GM12878 (cell line): Measurements from ENCODE around the gene CEP63.

Experiments used
- ATF3 ChIP-seq: IDR thresholded peaks from 2 replicates; pipeline ENCODE4 v1.6.1; 2011; ENCODE audit warnings: low read depth, mild to moderate bottlenecking, low read length, moderate library complexity, borderline replicate concordance; ENCODE audit errors: extremely low read depth
- BHLHE40 ChIP-seq, 2 experiments: fragments of 450-650 bp in 1 of 2; IDR thresholded peaks; 2 replicates each; pipeline ENCODE4 v1.6.1; 2011 to 2017; ENCODE audit warnings: low read depth in 2 of 2, borderline replicate concordance in 1 of 2, improper control_type of control experiment in 1 of 2, low read length in 1 of 2, mild to moderate bottlenecking in 1 of 2
- CTCF ChIP-seq, 3 experiments: IDR thresholded peaks in 2 of 3; conservative IDR thresholded peaks in 1 of 3; 2 replicates each; pipeline ENCODE4 v1.5.1; 2011; ENCODE audit warnings: low read depth in 3 of 3, low read length in 3 of 3, mild to moderate bottlenecking in 3 of 3, control low read depth in 2 of 3, moderate library complexity in 2 of 3, inconsistent platforms in 1 of 3, mixed read lengths in 1 of 3; ENCODE audit not compliant: control insufficient read depth in 2 of 3, insufficient read depth in 1 of 3; ENCODE audit errors: extremely low read depth in 1 of 3
- MAX ChIP-seq: IDR thresholded peaks from 2 replicates; pipeline ENCODE4 v1.6.1; 2012; ENCODE audit warnings: low read depth, low read length, improper control_type of control experiment
- POLR2A ChIP-seq: IDR thresholded peaks from 2 replicates; pipeline ENCODE4 v1.6.1; 2011; ENCODE audit warnings: low read depth, mild to moderate bottlenecking, low read length
- RELA ChIP-seq: fragments of 450-650 bp; IDR thresholded peaks from 2 replicates; pipeline ENCODE4 v1.8.0; 2014; ENCODE audit warnings: borderline replicate concordance; ENCODE audit not compliant: partially characterized antibody
- RFX5 ChIP-seq: IDR thresholded peaks from 2 replicates; pipeline ENCODE4 v1.6.1; 2011; ENCODE audit warnings: low read depth, low read length, improper control_type of control experiment

- TF ChIP-seq POLR2A: no peak
- TF ChIP-seq RFX5: no peak
- TF ChIP-seq CTCF (IDR thresholded peaks at IDR 0.05 in 2 of 3, conservative IDR thresholded peaks at IDR 0.05 in 1 of 3; ENCODE audit: control insufficient read depth in 2 of 3, extremely low read depth in 1 of 3, insufficient read depth in 1 of 3, low read depth in 3 of 3, low read length in 3 of 3): no peak
- TF ChIP-seq ATF3: no peak
- TF ChIP-seq RELA: no peak
- TF ChIP-seq MAX: no peak
- TF ChIP-seq BHLHE40 (IDR thresholded peaks at IDR 0.05; ENCODE audit: borderline replicate concordance in 1 of 2, low read depth in 2 of 2, low read length in 1 of 2): no peak
These were observed 13.0 kb upstream of the CEP63 start for GRCh38 chr3:134472831-134473230.
